Measurements from ENCODE around the gene SIDT1.

DNA sequence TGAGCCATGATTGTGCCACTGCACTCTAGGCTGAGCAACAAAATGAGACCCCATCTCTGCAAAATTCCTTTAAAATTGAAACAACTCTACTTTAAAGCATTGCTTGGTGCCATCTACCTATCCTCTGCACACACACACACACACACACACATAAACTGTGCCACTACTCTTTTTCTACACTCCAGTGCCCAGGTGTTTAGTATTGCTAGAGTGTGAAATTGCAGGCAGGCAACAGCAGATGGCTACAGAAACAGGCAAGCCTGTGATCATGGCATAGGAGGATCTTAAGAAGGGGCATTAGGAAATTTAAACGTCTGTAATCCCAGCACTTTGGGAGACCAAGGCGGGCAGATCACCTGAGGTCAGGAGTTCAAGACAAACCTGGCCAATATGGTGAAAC is 39.0 kb downstream of the SIDT1 start:
- no peak for TF ChIP-seq EZH2phosphoT487 (conservative IDR thresholded peaks at IDR 0.05; ENCODE audit: low read length)
- TF ChIP-seq, protein P1, sequence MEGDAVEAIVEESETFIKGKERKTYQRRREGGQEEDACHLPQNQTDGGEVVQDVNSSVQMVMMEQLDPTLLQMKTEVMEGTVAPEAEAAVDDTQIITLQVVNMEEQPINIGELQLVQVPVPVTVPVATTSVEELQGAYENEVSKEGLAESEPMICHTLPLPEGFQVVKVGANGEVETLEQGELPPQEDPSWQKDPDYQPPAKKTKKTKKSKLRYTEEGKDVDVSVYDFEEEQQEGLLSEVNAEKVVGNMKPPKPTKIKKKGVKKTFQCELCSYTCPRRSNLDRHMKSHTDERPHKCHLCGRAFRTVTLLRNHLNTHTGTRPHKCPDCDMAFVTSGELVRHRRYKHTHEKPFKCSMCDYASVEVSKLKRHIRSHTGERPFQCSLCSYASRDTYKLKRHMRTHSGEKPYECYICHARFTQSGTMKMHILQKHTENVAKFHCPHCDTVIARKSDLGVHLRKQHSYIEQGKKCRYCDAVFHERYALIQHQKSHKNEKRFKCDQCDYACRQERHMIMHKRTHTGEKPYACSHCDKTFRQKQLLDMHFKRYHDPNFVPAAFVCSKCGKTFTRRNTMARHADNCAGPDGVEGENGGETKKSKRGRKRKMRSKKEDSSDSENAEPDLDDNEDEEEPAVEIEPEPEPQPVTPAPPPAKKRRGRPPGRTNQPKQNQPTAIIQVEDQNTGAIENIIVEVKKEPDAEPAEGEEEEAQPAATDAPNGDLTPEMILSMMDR (IDR thresholded peaks at IDR 0.05; ENCODE audit: insufficient read depth, low read length, poor library complexity, severe bottlenecking), result no peak

Data from SU-DHL-6 (cell line).